ENCODE data around the gene PIGM. TPM values are rescaled to one million over a fixed set of nuclear protein-coding genes. Genes with fewer than 3 reads are reported as not detected.

PIGM gene
- total and polyA plus RNA-seq, 7 experiments from 2014 or later = 4.0 to 11.4 (median 5.0) TPM

GRCh38 chr1:159981351-159982055, 50.3 kb downstream of the PIGM start:
- no peaks in the 10 kb centered on the region for H3K4me1 Mint-ChIP-seq
- peaks cover 24 to 51% (median 41%) of the 10 kb centered on the region in 5 donors for H3K27me3 Mint-ChIP-seq
- Histone ChIP-seq H3K4me1 (ENCODE audit: control insufficient read depth in 2 of 2, insufficient read depth in 2 of 2, low read length in 2 of 2) (no peaks in the 10 kb centered on the region), H3K36me3 (ENCODE audit: control insufficient read depth in 2 of 3, insufficient read depth in 3 of 3, low read length in 3 of 3) (no peaks in the 10 kb centered on the region), H3K27me3 (ENCODE audit: control insufficient read depth in 2 of 2, insufficient read depth in 2 of 2, low read length in 2 of 2) (no peaks in the 10 kb centered on the region), H3K9me3 (ENCODE audit: control insufficient read depth in 2 of 3, low read length in 3 of 3) (no peaks in the 10 kb centered on the region), H3K4me3 (ENCODE audit: low read length) (no peak overlapping the region), H3K27ac (ENCODE audit: low read depth, low read length) (no peak overlapping the region)
- POLR2A ChIA-PET = no interaction called here
- H3K27ac Mint-ChIP-seq = no peak overlapping the region
- DNase-seq = no peak
- ATAC-seq = no peak
- CTCF ChIA-PET = no interaction called here
- no peak overlapping the region for H3K4me3 Mint-ChIP-seq
- no peaks in the 10 kb centered on the region for H3K9me3 Mint-ChIP-seq
- peaks cover 0 to 3% (median 0%) of the 10 kb centered on the region in 5 donors for H3K36me3 Mint-ChIP-seq
- intact Hi-C loops (cut with micrococcal nuclease) = no loop called here

GRCh38 chr1:159980786-159981185, 51.0 kb downstream of the PIGM start:
- Histone ChIP-seq H3K27ac (ENCODE audit: low read depth, low read length) (no peak overlapping the region), H3K27me3 (ENCODE audit: control insufficient read depth in 2 of 2, insufficient read depth in 2 of 2, low read length in 2 of 2) (no peaks in the 10 kb centered on the region), H3K4me3 (ENCODE audit: low read length) (no peak overlapping the region), H3K4me1 (ENCODE audit: control insufficient read depth in 2 of 2, insufficient read depth in 2 of 2, low read length in 2 of 2) (no peaks in the 10 kb centered on the region), H3K9me3 (ENCODE audit: control insufficient read depth in 2 of 3, low read length in 3 of 3) (no peaks in the 10 kb centered on the region), H3K36me3 (ENCODE audit: control insufficient read depth in 2 of 3, insufficient read depth in 3 of 3, low read length in 3 of 3) (no peaks in the 10 kb centered on the region)
- intact Hi-C loops (cut with micrococcal nuclease) = no loop called here
- POLR2A ChIA-PET = no interaction called here
- no peaks in the 10 kb centered on the region for H3K9me3 Mint-ChIP-seq
- H3K27me3 Mint-ChIP-seq = peaks cover 24 to 50% (median 38%) of the 10 kb centered on the region in 5 donors
- no peak overlapping the region for H3K4me3 Mint-ChIP-seq
- CTCF ChIA-PET = no interaction called here
- H3K36me3 Mint-ChIP-seq = peaks cover 0 to 3% (median 0%) of the 10 kb centered on the region in 5 donors
- ATAC-seq (no peak), DNase-seq (no peak)
- no peak overlapping the region for H3K27ac Mint-ChIP-seq
- no peaks in the 10 kb centered on the region for H3K4me1 Mint-ChIP-seq

DNA sequence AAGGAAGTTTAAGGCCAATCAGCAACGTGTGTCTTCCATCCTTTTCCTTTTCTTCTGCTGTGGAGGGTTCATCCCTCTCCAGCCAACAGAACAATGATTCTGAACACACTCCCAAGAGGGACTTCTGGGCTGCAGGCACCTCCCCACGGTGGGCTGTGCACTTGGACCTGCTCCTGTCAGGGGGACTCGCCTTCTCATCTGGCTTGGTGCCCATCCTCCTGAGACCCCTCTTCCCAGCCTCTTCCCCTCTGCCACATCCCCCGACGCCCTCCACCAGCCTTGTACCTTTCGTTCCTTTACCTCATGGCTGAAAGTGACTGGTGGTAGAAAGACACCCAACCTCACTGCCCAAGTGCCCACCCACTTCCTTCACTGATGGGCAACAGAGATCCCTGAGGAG, 51.7 kb downstream of the PIGM start:
- Histone ChIP-seq H3K27me3 (ENCODE audit: control insufficient read depth in 2 of 2, insufficient read depth in 2 of 2, low read length in 2 of 2) (no peaks in the 10 kb centered on the region), H3K9me3 (ENCODE audit: control insufficient read depth in 2 of 3, low read length in 3 of 3) (no peaks in the 10 kb centered on the region), H3K36me3 (ENCODE audit: control insufficient read depth in 2 of 3, insufficient read depth in 3 of 3, low read length in 3 of 3) (no peaks in the 10 kb centered on the region), H3K4me3 (ENCODE audit: low read length) (no peak overlapping the region), H3K27ac (ENCODE audit: low read depth, low read length) (no peak overlapping the region), H3K4me1 (ENCODE audit: control insufficient read depth in 2 of 2, insufficient read depth in 2 of 2, low read length in 2 of 2) (no peaks in the 10 kb centered on the region)
- no peak for DNase-seq
- ChIA-PET POLR2A (no interaction called here), CTCF (no interaction called here)
- Mint-ChIP-seq H3K4me1 (no peaks in the 10 kb centered on the region), H3K36me3 (peaks cover 0 to 3% (median 0%) of the 10 kb centered on the region in 5 donors), H3K27ac (no peak overlapping the region), H3K27me3 (peaks cover 19 to 47% (median 35%) of the 10 kb centered on the region in 5 donors), H3K4me3 (no peak overlapping the region), H3K9me3 (no peaks in the 10 kb centered on the region)
- ATAC-seq = no peak
- intact Hi-C loops (cut with micrococcal nuclease) = no loop called here

DNA sequence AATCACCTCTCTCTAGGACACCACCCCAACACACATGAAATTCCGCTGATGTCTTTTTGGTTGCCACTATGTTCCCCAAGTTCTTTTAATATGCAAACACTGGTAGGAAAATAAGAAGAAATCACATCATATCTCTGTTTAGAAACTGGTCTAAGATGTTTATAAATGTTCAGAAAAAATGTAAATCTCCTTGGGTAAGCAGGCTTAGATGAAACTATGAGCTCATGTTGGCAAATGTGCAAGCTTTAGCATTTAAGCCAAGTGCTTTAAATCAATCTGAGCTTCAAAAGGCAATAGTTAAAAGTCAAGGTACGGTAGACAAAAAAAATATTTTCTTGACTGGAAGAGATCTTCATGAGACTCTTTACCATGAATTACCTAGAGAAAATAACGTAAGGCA, 52.5 kb downstream of the PIGM start:
- intact Hi-C loops (cut with micrococcal nuclease) = no loop called here
- no peaks in the 10 kb centered on the region for H3K4me1 Mint-ChIP-seq
- no peak for DNase-seq
- Histone ChIP-seq H3K27me3 (ENCODE audit: control insufficient read depth in 2 of 2, insufficient read depth in 2 of 2, low read length in 2 of 2) (peaks cover 0 to 3% of the 10 kb centered on the region in 2 donors), H3K27ac (ENCODE audit: low read depth, low read length) (no peak overlapping the region), H3K4me1 (ENCODE audit: control insufficient read depth in 2 of 2, insufficient read depth in 2 of 2, low read length in 2 of 2) (no peaks in the 10 kb centered on the region), H3K9me3 (ENCODE audit: control insufficient read depth in 2 of 3, low read length in 3 of 3) (no peaks in the 10 kb centered on the region), H3K4me3 (ENCODE audit: low read length) (no peak overlapping the region), H3K36me3 (ENCODE audit: control insufficient read depth in 2 of 3, insufficient read depth in 3 of 3, low read length in 3 of 3) (no peaks in the 10 kb centered on the region)
- peaks cover 18 to 44% (median 32%) of the 10 kb centered on the region in 5 donors for H3K27me3 Mint-ChIP-seq
- H3K27ac Mint-ChIP-seq = no peak overlapping the region
- CTCF ChIA-PET = interaction anchor here (0.6 to 0.7 kb wide), 2 partner anchors 974 to 1799 kb away, joined by 3 to 9 read pairs; no protein-coding TSS in a partner anchor
- H3K36me3 Mint-ChIP-seq = peaks cover 0 to 3% (median 0%) of the 10 kb centered on the region in 5 donors
- H3K9me3 Mint-ChIP-seq = no peaks in the 10 kb centered on the region
- no peak for ATAC-seq
- no peak overlapping the region for H3K4me3 Mint-ChIP-seq
- POLR2A ChIA-PET = no interaction called here

GRCh38 chr1:159978107-159978398, 53.7 kb downstream of the PIGM start:
- POLR2A ChIA-PET = no interaction called here
- CTCF ChIA-PET = no interaction called here
- no peaks in the 10 kb centered on the region for H3K9me3 Mint-ChIP-seq
- Histone ChIP-seq H3K27me3 (ENCODE audit: control insufficient read depth in 2 of 2, insufficient read depth in 2 of 2, low read length in 2 of 2) (peaks cover 0 to 3% of the 10 kb centered on the region in 2 donors), H3K4me1 (ENCODE audit: control insufficient read depth in 2 of 2, insufficient read depth in 2 of 2, low read length in 2 of 2) (no peaks in the 10 kb centered on the region), H3K36me3 (ENCODE audit: control insufficient read depth in 2 of 3, insufficient read depth in 3 of 3, low read length in 3 of 3) (no peaks in the 10 kb centered on the region), H3K27ac (ENCODE audit: low read depth, low read length) (no peak overlapping the region), H3K4me3 (ENCODE audit: low read length) (no peak overlapping the region), H3K9me3 (ENCODE audit: control insufficient read depth in 2 of 3, low read length in 3 of 3) (no peaks in the 10 kb centered on the region)
- H3K4me1 Mint-ChIP-seq = no peaks in the 10 kb centered on the region
- peaks cover 0 to 3% (median 0%) of the 10 kb centered on the region in 5 donors for H3K36me3 Mint-ChIP-seq
- H3K27me3 Mint-ChIP-seq = peaks cover 18 to 38% (median 29%) of the 10 kb centered on the region in 5 donors
- no peak overlapping the region for H3K27ac Mint-ChIP-seq
- ATAC-seq = no peak
- no peak overlapping the region for H3K4me3 Mint-ChIP-seq
- intact Hi-C loops (cut with micrococcal nuclease) = no loop called here
- DNase-seq = no peak

DNA sequence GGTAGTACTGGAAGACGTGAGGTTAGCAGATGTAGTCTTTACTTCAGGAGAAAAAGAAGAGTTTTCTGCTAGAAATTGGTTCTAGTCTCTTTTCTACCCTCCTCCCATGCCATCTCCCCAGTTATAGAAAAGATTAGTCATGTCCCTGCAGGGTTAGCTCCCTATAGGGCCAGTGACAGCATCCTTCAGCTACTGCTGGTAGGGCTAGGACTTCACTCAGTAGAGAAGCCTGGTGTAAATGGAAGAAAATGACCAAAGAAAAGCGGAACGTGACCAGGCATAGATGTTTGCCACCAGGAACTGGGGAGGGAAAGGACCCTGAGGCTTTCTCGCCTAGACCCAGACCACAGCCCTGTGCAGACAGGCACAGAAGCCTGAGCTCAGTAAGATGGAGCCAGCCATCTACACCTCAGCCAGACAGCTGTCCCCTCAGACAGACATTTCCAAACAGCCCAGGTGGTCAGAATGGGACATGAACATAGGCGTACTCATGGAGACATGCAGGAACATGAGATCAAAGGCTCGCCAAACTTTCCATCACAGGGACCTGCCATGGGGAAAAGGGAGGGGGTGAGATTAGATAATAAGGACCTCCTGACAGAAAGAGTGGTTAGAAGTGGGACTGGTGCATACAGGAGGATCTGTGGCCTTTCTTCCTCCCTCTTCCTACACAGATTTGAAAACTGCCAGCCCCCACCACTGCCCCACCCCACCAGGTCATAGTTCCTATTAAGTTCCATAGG, 54.3 kb downstream of the PIGM start:
- ATAC-seq = no peak
- POLR2A ChIA-PET = no interaction called here
- Mint-ChIP-seq H3K9me3 (no peaks in the 10 kb centered on the region), H3K27me3 (peaks cover 17 to 37% (median 28%) of the 10 kb centered on the region in 5 donors), H3K36me3 (peaks cover 0 to 3% (median 0%) of the 10 kb centered on the region in 5 donors), H3K27ac (no peak overlapping the region), H3K4me1 (no peaks in the 10 kb centered on the region), H3K4me3 (no peak overlapping the region)
- CTCF ChIA-PET = no interaction called here
- intact Hi-C loops (cut with micrococcal nuclease) = no loop called here
- Histone ChIP-seq H3K4me1 (ENCODE audit: control insufficient read depth in 2 of 2, insufficient read depth in 2 of 2, low read length in 2 of 2) (no peaks in the 10 kb centered on the region), H3K36me3 (ENCODE audit: control insufficient read depth in 2 of 3, insufficient read depth in 3 of 3, low read length in 3 of 3) (no peaks in the 10 kb centered on the region), H3K27me3 (ENCODE audit: control insufficient read depth in 2 of 2, insufficient read depth in 2 of 2, low read length in 2 of 2) (peaks cover 0 to 3% of the 10 kb centered on the region in 2 donors), H3K4me3 (ENCODE audit: low read length) (no peak overlapping the region), H3K9me3 (ENCODE audit: control insufficient read depth in 2 of 3, low read length in 3 of 3) (no peaks in the 10 kb centered on the region), H3K27ac (ENCODE audit: low read depth, low read length) (no peak overlapping the region)
- no peak for DNase-seq
